Bone marrow (tissue), 2 donors: ENCODE measurements around the gene SPEF2.

Experiments used
- DNase-seq, 2 donors: peaks; one replicate each; lab custom pipeline; 2025; lab: John Stamatoyannopoulos, UW

The SPEF2 gene, protein sequence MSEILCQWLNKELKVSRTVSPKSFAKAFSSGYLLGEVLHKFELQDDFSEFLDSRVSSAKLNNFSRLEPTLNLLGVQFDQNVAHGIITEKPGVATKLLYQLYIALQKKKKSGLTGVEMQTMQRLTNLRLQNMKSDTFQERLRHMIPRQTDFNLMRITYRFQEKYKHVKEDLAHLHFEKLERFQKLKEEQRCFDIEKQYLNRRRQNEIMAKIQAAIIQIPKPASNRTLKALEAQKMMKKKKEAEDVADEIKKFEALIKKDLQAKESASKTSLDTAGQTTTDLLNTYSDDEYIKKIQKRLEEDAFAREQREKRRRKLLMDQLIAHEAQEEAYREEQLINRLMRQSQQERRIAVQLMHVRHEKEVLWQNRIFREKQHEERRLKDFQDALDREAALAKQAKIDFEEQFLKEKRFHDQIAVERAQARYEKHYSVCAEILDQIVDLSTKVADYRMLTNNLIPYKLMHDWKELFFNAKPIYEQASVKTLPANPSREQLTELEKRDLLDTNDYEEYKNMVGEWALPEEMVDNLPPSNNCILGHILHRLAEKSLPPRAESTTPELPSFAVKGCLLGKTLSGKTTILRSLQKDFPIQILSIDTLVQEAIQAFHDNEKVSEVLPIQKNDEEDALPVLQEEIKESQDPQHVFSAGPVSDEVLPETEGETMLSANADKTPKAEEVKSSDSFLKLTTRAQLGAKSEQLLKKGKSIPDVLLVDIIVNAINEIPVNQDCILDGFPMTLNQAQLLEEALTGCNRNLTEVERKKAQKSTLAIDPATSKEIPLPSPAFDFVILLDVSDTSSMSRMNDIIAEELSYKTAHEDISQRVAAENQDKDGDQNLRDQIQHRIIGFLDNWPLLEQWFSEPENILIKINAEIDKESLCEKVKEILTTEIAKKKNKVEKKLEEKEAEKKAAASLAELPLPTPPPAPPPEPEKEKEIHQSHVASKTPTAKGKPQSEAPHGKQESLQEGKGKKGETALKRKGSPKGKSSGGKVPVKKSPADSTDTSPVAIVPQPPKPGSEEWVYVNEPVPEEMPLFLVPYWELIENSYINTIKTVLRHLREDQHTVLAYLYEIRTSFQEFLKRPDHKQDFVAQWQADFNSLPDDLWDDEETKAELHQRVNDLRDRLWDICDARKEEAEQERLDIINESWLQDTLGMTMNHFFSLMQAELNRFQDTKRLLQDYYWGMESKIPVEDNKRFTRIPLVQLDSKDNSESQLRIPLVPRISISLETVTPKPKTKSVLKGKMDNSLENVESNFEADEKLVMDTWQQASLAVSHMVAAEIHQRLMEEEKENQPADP (N-terminal part only)

GRCh38 chr5:35617435-35618303 is at the start of gene SPEF2:
Gene SPEF2 (plus strand): TSS chr5:35617863. CDS start chr5:35617998, 135 bp downstream.
- DNase-seq = peak; percentile 56 to 85

DNA sequence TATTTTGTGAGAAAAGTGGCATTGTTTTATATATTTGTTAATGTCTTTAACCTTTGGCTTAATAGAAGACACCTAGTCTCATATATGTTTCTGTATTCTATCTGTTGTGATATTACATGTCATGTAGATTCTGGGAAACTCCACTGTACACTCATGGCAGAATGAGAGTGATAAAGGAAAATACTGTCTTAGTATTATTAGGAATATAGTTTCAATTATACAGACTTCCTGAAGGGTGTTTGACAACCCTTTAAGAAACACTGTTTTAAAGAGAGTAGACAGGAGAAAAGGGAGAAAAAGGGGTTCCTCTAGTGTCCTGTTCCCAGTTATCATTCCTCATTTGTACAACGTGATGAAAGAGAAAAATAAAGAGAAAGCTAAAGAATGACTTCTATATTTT is 42.1 kb upstream of the SPEF2 start:
- no peak for DNase-seq

GRCh38 chr5:35587419-35587818 is 30.2 kb upstream of the SPEF2 start:
- DNase-seq = no peak

- DNase-seq = no peak
Measured at GRCh38 chr5:35593338-35593737, 24.3 kb upstream of the SPEF2 start.

- DNase-seq = no peak
Measured at GRCh38 chr5:35598707-35599370, 18.8 kb upstream of the SPEF2 start.

- no peak for DNase-seq
Measured at GRCh38 chr5:35600591-35600990, 17.1 kb upstream of the SPEF2 start.

GRCh38 chr5:35608881-35609779 is 8.5 kb upstream of the SPEF2 start:
- no peak for DNase-seq

GRCh38 chr5:35617060-35617434 is 616 bp upstream of the SPEF2 start:
- no peak for DNase-seq

GRCh38 chr5:35618304-35618636 is 607 bp downstream of the SPEF2 start:
- DNase-seq = peak in 1 of 2 donors; percentile 38

DNA sequence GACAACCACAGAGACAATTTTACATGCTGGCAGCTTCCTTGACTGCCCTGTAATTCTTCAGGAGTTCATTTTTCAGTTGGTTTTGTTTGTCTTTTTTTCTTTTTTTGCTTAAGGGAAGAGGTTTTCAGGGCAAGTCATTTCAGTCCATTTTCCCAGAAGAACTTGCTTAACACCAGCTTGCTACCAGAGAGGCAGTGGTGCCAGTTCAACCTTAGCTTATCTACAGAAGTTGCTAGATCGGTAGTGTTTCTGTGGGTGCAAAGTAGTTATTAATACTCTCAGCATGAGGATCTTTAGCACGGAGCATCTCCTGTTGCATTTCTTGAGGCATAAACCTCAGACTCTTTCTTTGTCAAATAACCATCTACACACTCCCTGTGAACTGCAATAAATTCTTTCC is 1.1 kb downstream of the SPEF2 start:
- DNase-seq = no peak

DNA sequence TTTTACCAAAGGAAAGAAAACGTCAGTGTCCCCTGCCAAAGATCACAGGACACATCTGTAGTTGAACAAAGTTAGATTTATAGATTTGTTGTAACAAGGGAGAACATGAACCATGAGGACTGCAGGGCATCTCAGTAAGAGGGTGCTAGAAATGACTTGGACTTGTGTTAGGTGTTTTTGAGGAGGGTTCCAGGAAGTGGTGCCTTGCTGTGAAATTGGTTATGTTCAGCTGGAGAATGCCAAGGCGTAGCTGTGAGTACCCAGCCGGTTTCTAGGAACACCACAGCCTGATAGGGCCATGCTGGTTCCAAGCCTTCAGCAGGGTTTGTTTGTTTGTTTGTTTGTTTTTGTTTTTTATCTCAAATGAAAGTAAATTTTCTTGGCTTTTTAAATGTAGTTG is 5.3 kb downstream of the SPEF2 start:
- no peak for DNase-seq

- no peak for DNase-seq
Measured at GRCh38 chr5:35623991-35624390, 6.3 kb downstream of the SPEF2 start.

- no peak for DNase-seq
Measured at GRCh38 chr5:35626108-35626507, 8.4 kb downstream of the SPEF2 start.

- DNase-seq = no peak
Measured at GRCh38 chr5:35626553-35626952, 8.9 kb downstream of the SPEF2 start.

DNA sequence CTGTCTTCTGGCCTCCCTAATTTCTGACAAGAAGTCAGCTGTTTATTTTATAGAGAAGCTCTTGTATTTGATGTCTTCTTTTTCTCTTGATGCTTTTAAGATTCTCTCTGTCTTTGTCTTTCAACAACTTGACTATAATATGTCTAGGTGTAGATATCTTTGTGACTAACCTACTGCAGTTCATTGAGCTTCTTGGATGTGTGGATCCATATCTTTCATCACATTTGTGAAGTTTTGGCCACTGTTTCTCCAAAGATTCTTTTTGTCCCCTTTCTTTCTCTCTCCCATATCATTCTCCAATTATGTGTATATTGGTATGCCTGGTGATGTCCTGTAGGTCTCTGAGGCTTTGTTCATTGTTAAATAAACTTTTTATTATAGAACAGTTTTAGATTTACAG is 16.7 kb downstream of the SPEF2 start:
- no peak for DNase-seq

DNA sequence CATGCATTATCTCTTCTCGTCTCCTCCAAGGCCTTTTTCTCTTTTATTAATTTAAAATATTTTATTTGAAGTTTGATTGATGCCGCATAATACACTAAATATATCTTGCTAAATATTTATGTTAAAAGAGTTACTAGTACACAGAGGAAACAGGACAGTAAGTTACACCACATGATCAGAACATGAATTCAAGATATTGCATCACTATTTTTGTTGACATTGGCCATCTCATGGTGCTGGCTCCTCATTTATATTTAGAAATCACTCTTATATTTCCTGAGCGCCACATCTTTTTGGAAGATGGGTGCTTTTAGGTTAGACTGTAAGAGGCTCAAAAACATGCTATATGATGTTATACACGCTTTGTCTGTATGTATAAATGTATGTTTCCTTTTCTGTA is 23.0 kb downstream of the SPEF2 start:
- DNase-seq = no peak

GRCh38 chr5:35644543-35644942 is 26.9 kb downstream of the SPEF2 start:
- no peak for DNase-seq

DNA sequence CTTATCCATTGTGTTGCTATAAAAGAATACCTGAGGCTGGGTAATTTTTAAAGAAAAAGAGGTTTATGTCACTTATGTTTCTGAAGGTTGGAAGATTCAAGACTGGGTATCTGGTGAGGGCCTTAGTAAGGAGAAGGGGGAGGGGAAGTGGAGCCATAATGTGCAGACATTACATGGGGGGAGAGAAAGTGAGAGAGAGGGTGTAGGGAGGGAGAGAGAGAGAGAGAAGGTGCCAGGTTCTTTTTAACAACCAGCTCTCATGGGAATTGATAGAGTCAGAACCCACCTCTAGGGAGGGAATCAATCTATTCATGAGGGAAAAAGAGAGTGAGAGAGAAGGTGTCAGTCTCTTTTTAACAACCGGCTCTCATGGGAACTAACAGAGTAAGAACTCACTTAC is 29.5 kb downstream of the SPEF2 start:
- DNase-seq = no peak

DNA sequence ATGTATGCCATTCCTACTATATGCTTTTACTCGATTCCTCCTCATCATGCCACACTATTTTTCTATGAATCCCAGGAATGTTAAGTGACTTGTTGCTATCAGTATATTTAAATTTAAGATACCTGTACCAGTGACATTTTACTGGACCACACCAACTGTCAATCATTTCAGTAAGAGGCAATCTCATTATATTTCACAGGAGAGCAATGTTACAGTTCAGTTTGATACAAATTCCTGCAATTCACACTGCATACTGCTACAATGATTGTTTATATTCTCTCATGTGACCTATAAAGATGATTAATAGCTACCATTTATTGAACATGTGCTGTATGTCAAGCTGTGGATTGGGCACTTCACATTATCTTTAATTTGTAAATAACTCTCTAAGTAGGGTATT is 30.0 kb downstream of the SPEF2 start:
- DNase-seq = no peak
